ENCODE measurements around the gene COL5A1. TPM values are rescaled to one million over a fixed set of nuclear protein-coding genes. Genes with fewer than 3 reads are reported as not detected.

The COL5A1 gene
- total RNA-seq, 1 donor = 295 TPM

DNA sequence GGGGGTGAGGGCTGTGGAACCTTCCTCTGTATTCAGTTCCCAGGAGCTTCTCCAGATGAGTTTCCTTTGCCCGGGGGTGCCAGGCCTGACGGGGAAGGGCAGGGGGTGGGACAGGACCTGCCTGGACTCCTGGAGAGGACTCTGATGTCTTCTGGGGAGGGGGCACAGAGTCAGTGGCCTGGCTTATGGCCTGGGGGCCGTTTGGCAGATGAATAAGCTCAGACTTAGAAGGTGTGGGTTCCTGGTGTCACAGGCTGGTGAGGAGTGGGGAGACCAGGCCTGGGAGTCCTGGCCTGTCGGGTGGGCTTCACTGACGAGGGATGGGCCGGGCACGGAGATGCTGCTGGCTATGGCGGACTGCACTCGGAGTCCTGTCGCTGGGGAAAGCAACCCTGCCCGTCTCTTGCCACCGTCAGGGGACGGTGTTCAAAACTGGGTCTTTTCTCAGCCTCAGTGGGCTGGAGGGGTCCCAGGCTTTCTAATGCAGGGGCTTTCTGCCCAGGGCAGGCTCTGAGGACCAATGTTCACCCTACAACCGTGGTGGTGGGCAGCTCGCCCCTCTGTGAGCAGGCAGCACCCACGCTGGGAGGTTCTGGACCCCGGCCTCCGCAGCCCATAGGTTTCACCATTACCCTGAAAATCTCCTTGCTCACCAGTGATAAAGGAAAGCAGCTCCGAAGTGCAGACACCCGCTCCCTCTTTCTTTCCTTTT is 16.2 kb downstream of the COL5A1 start:
- TF ChIP-seq, protein P1, sequence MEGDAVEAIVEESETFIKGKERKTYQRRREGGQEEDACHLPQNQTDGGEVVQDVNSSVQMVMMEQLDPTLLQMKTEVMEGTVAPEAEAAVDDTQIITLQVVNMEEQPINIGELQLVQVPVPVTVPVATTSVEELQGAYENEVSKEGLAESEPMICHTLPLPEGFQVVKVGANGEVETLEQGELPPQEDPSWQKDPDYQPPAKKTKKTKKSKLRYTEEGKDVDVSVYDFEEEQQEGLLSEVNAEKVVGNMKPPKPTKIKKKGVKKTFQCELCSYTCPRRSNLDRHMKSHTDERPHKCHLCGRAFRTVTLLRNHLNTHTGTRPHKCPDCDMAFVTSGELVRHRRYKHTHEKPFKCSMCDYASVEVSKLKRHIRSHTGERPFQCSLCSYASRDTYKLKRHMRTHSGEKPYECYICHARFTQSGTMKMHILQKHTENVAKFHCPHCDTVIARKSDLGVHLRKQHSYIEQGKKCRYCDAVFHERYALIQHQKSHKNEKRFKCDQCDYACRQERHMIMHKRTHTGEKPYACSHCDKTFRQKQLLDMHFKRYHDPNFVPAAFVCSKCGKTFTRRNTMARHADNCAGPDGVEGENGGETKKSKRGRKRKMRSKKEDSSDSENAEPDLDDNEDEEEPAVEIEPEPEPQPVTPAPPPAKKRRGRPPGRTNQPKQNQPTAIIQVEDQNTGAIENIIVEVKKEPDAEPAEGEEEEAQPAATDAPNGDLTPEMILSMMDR (IDR thresholded peaks at IDR 0.05; ENCODE audit: insufficient read depth, low read depth, low read length) = no peak
- H3K4me3 ChIP-seq (ENCODE audit: low read depth, low read length) = no peak overlapping the region
- no peak for DNase-seq (ENCODE audit: low read depth)

- TF ChIP-seq, protein P1 (IDR thresholded peaks at IDR 0.05; ENCODE audit: insufficient read depth, low read depth, low read length) = no peak
- no peak for DNase-seq (ENCODE audit: low read depth)
- no peak overlapping the region for H3K4me3 ChIP-seq (ENCODE audit: low read depth, low read length)
Observed at GRCh38 chr9:134658378-134658955, 16.9 kb downstream of the COL5A1 start.

DNA sequence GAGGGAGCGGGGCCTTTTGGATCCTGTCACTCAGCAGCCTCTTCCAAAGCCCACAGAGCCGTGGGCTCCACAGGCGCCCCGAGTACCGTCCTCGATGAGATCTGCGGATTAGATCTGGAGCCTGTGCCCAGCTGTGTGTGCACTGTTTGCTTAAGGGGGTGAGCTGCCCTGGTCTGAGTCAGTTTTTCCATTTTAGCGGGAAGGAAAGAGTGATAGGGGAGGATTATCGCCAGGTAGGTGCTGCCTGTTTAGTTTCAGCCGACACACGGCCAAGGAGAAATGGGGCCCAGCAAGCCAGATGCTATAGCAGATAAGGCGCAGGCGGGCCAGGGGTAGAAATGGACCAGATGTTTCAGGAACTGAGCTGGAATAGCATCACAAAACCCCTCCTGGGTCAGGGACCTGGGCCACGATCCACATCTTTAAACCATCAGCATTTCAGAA is 18.1 kb downstream of the COL5A1 start:
- TF ChIP-seq, protein P1 (IDR thresholded peaks at IDR 0.05; ENCODE audit: insufficient read depth, low read depth, low read length) = no peak

GRCh38 chr9:134660407-134660806 is 18.8 kb downstream of the COL5A1 start:
- H3K4me3 ChIP-seq (ENCODE audit: low read depth, low read length) = no peak overlapping the region
- TF ChIP-seq, protein P1 (IDR thresholded peaks at IDR 0.05; ENCODE audit: insufficient read depth, low read depth, low read length) = peak; percentile 86
- DNase-seq (ENCODE audit: low read depth) = no peak

More for the DNA sequence above, 18.1 kb downstream of the COL5A1 start:
- H3K4me3 ChIP-seq (ENCODE audit: low read depth, low read length) = no peak overlapping the region
- DNase-seq (ENCODE audit: low read depth) = peak; percentile 71

DNA sequence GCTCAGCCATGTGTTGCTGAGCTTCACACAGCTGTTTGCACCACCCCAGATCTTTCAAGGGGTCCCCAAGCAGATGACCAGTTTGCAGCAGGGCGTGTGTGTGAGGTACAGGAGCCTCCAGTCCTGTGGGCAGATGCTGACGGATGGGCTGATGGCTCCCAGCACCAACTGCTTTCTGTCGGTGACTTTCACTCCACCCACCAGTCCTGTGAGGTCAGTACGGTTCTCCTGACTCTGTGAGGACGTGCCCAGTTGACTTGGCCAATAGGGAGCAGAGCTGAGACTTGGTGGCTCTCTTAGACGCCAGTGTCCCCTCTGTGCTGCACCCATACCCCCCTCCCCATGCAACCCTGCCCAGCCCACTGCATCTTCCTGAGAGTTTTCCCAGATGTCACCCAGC is 19.7 kb downstream of the COL5A1 start:
- DNase-seq (ENCODE audit: low read depth) = peak; percentile 79
- peak overlapping the region; percentile 29 for H3K4me3 ChIP-seq (ENCODE audit: low read depth, low read length)
- TF ChIP-seq, protein P1 (IDR thresholded peaks at IDR 0.05; ENCODE audit: insufficient read depth, low read depth, low read length) = no peak

DNA sequence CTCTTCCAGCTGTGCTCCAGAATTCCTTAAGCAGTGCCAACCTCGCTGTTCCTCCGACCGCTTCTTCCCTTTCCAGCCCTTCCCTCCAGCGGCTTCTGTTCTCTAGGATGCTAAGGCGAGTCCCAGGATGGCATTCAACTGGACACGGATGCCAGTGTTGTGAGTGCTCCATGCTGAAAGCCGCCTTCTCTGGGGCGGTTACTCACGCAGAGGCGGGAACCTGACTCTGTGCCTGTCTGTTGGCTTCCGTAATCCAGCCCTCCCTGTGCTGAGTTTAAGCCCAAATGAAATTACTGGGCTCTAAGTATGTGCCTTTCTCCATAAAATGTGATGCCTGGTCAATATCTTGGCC is 20.2 kb downstream of the COL5A1 start:
- no peak for DNase-seq (ENCODE audit: low read depth)
- peak overlapping the region; percentile 12 for H3K4me3 ChIP-seq (ENCODE audit: low read depth, low read length)
- TF ChIP-seq, protein P1 (IDR thresholded peaks at IDR 0.05; ENCODE audit: insufficient read depth, low read depth, low read length) = no peak

All from fibroblast of villous mesenchyme (primary cell).